Myocyte (in vitro differentiated cells): ENCODE measurements around the gene PKLR. TPM values are rescaled to one million over a fixed set of nuclear protein-coding genes. Genes with fewer than 3 reads are reported as not detected.

Experiments used
- DNase-seq: peaks from one replicate; pipeline ENCODE4 v3.0.0-alpha.2; 2012; ENCODE audit warnings: low read depth
- total RNA-seq: library from RNA; depleted of rRNA; stranded (reverse); fragments of >200 nt; gene quantifications from 2 replicates; pipeline ENCODE4 v1.2.3, GENCODE V29; 2014

PKLR gene
- total RNA-seq, 1 donor from 2014 or later = not detected

DNA sequence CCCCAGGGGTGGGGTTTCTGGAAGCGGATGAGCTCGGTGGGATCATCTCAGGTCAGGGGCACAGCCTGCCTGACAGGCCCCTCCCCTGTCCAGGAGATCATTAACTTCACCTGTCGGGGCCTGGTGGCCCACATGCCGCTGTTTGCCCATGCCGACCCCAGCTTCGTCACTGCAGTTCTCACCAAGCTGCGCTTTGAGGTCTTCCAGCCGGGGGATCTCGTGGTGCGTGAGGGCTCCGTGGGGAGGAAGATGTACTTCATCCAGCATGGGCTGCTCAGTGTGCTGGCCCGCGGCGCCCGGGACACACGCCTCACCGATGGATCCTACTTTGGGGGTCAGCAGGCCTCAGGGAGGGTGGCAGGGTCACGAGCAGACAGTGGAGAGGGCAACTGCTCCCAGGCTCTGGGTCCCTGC, 15.6 kb downstream of the PKLR start:
- DNase-seq = no peak

DNA sequence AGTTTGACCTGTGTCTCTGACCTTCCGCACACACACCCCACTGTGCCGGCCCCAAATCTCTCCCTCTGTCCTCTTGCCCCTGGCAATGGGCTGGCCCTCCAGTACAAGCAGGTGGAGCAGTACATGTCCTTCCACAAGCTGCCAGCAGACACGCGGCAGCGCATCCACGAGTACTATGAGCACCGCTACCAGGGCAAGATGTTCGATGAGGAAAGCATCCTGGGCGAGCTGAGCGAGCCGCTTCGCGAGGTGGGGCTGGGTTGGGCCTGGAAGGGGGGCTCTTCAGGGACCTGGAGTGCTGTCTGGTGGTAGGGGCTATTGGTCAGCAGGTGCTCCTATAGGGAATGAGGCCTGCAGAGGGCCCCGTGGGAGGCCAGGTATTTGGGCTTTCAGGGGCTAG, 16.2 kb downstream of the PKLR start:
- DNase-seq = no peak

DNA sequence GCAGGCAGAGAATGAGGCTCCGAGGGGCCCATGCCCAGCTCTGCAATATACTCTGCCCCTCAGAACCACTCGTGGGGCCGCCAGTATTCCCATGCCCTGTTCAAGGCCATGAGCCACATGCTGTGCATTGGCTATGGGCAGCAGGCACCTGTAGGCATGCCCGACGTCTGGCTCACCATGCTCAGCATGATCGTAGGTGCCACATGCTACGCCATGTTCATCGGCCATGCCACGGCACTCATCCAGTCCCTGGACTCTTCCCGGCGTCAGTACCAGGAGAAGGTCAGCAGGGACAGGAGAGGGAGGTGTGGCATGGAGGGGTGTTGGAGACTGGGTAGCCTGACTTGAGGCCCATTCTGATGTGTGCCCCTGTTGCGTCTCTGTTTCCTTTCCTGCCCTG, 16.8 kb downstream of the PKLR start:
- no peak for DNase-seq

DNA sequence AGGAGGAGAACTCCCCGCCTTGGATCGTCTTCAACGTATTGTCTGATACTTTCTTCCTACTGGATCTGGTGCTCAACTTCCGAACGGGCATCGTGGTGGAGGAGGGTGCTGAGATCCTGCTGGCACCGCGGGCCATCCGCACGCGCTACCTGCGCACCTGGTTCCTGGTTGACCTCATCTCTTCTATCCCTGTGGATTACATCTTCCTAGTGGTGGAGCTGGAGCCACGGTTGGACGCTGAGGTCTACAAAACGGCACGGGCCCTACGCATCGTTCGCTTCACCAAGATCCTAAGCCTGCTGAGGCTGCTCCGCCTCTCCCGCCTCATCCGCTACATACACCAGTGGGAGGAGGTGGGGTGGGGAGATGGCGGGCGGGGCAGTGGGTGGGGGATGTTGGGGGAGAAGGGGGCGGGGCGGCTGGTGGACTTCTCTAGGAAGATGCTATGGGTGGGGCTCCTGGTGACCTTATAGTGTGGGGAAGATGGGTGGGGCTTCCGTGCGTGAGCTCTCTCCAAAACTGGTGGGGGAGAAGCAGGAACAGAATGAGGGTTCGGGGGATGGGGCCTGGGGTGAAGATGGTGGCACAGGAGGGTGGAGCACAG, 18.6 kb downstream of the PKLR start:
- no peak for DNase-seq

DNA sequence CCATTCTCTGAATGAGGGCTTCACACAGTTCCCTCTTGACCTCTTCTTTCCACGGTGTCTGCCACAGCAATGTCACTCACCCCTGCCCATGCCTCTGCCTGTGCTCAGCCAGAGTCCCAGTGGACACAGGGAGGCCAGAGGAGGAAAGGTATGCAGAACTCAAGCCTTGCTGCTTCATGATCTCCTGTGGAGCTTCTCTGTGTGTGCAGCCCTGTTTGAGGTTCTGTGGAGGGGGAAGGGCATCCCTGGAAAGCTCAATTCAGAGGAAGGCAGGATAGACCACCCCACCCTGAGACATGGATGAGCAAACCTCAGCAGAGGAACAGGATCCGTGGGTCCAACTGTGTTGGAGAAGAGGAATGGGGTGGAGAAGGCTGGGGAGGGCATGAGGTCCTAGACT, 22.0 kb downstream of the PKLR start:
- DNase-seq = no peak

DNA sequence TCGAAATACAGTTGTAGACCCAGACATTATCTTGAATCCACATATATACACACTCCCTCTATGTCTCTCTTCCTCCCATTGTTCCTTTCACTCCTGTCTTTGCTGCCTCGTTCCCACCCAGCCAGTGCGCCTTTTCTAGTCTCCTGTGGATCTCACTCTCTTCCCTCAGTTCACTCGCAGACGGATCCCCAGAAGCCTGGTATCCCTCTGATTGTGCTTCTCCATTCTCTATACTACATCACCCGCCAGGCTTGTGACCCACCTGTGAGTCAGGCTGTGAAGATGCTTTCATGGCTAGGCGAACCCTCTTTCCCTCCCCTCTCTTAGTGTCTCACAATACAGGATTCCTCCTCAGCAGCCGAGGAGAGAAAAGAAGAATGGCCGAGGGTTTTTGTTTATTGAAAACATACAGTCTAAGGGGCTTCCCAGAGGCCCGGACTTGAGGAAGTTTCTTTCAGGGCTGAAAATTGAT, 22.5 kb downstream of the PKLR start:
- no peak for DNase-seq

GRCh38 chr1:155277902-155278688, 23.1 kb downstream of the PKLR start:
- DNase-seq = peak; percentile 51

DNA sequence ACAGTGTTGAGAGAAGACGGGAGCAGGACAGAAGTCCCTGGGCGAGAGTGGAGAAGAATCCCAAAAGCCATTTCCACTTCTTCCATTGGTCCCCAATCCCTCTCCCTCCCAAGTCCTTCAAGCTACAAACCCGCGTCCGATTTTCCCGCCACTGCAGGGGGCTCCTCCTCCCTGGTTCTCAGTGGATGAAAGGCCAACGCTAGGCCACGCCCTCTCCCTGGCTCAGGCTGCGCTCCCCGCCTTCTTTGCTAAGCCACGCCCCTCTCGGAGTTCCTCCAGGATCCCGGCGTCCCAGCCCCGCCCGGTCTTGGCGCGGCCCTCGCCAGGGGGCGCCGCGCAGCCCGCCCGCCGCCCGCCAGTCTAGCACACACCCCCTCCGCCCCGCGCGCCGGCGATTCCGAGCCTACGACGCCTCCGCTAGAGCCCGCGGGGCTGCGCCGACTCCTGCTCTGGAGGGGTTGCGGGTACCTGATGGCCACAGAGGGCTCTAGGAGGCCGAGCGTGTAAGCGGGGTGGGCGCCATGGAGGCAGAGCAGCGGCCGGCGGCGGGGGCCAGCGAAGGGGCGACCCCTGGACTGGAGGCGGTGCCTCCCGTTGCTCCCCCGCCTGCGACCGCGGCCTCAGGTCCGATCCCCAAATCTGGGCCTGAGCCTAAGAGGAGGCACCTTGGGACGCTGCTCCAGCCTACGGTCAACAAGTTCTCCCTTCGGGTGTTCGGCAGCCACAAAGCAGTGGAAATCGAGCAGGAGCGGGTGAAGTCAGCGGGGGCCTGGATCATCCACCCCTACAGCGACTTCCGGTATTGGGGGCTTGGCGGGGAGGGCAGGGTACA, 24.0 kb downstream of the PKLR start, which contains the start of gene HCN3:
TSS of gene HCN3 (plus strand) at position 394 of the 832 bp plus-strand sequence. CDS start at position 522, 128 bp downstream.
- peak; percentile 97 for DNase-seq

DNA sequence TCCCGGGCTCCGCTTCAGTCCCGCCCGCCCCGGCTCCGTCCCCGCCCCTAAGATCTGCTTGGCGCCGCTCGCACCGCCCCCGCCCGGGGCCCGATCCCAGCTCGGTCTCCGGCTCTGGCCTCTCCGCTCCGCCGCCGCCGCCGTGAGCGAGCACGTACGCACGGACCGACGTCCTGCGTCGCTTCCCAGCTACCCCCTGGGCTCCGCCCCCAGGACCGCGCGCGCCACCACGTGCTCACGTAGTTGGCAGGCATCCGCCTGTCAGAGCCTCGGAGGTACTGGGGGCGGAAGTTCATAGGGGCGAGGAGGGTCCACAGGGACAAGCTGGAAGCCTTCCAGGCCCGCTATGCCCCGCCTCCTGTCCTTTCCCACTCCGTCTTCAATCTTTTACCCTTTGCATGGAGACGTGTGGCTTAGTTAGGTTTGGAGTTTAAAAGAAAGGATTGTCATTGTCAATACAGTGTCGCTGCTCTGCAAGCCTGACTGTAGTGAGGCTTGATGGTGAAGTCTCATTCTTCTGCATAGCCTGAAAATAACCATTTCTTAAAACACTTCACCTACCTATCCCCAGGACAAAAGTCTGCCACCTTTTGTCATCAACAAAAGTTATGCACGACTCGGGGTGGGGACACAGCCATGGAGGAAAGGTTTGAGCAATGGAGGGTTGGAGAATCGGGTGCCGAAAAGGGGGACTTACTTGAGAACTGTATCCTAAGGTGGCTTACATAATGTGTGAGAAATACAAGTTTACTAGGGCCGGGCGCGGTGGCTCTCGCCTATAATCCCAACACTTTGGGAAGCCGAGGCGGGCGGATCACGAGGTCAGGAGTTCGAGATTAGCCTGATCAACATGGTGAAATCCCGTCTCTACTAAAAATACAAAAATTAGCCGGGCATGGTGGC, 27.6 kb downstream of the PKLR start, which contains the start of gene CLK2:
TSS of gene CLK2 (minus strand) at position 162 of the 903 bp plus-strand sequence. CDS start 2,527 bp downstream, outside the sequence.
- peak; percentile 95 for DNase-seq

GRCh38 chr1:155272466-155273342, 28.5 kb downstream of the PKLR start:
- DNase-seq = peak; percentile 45

DNA sequence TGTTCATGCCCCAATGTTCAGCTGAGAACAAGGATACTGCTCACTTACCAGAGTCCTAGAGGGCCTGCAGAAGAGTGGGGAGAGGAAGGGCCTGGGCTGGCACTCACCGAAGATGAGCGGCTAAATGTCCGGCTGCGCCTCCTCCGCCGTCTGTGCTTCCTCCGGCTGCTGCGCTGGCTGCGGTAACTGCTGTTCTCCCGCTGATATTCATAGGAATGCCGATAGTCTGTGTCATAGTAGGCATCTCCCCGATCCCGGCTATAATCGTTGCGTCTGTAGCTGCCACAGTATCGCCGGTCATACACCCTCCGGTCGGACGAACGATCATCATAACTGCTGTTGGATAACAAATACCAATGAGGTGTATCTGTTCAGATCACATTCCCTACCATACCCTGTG, 31.9 kb downstream of the PKLR start:
- DNase-seq = no peak

DNA sequence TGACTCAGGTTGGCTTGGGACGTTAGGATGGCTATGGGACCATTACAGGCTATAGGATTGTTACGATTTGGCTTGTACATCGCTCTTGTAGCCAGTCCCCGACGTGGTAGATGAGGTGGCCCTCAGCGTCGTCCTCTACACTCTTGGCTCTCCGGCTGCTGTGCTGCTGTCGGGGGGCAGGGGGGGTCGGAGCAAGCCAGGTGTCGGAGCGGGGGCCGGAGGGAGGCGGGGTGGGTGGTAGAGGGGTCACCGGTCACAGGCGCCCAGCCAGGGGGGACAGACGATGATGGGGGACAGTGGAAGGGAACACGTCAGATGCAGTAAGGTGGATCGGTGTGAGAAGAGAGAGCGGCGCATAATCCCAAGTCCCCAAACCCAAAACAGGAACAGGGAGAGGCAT, 32.6 kb downstream of the PKLR start:
- no peak for DNase-seq

GRCh38 chr1:155267373-155267772, 33.9 kb downstream of the PKLR start:
- peak; percentile 54 for DNase-seq

- no peak for DNase-seq
Observed at GRCh38 chr1:155266553-155266952, 34.7 kb downstream of the PKLR start.

- no peak for DNase-seq
Observed at GRCh38 chr1:155263067-155263466, 38.2 kb downstream of the PKLR start.

DNA sequence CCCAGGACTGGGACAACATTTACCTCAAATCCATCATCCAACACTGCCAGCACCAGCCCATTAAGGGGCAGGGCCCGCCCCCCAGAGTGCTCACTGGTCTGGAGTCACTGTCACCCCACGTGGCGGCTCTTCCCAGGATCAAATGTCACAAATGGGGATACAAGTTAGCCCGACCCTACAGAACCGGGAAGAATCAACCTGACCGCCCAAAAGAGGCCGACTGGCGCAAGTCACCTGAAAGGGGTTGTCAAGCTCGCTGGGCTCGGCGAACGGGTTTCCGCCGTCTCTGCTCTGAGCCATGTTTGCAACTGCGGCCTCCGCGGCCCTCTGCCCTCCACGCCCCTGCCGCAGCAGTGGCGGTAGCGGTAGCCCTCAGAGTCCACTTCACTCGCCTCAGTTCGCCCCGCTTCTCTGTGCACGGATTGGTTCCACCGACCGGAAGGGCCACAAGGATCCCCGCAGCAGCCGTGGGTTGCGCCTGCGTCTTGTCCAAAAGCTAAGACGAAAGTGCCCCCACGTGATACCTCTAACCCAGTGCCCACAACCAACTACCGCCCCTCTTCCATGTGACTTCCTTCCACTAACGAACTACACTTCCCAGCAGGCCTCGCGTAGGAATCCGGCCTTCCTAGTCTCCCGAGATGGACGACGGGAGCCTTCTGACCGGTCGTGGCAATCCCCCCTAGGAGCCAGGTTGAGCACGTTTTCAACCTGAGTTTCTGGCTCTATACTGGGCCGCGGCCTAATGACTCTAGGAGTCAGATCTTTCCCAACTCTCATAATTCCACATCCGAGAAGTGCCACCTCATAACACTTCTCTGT, 39.2 kb downstream of the PKLR start, which contains the start of gene SCAMP3:
TSS of gene SCAMP3 (minus strand) at position 509 of the 822 bp plus-strand sequence. CDS start at position 300, 209 bp downstream.
- peak; percentile 99 for DNase-seq

- DNase-seq = no peak
Observed at GRCh38 chr1:155261493-155261851, 39.8 kb downstream of the PKLR start.

DNA sequence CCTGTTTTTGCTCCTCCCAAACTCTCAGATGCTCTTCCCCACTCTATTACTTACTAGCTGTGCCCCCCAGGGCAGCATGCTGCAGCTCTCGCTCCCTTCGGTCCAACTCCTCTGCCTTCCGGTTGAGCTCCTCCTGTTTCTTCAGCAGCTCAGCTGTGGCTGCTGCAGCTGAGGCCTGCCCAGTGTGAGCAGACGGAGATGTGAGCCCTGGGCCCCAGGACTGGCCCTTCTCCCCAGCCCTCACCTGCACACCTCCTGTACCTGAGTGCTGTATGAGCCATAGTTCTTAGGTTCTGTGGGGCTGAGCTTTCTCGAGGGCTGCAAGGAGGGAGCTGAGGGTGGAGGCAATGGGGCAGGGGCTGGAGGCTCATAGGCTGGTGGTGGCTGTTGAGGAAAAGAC, 41.0 kb downstream of the PKLR start:
- no peak for DNase-seq
